GM10266 (cell line): ENCODE data around the gene SH2D7.

ENCODE experiments used
- DNase-seq: peaks from one replicate; pipeline ENCODE4 v3.0.0; 2012; ENCODE audit errors: extremely low spot score
- CTCF ChIP-seq: IDR thresholded peaks from 2 replicates; pipeline ENCODE4 v1.5.1; 2012; ENCODE audit warnings: mild to moderate bottlenecking, low read depth; ENCODE audit not compliant: control insufficient read depth, insufficient read depth; ENCODE audit errors: missing control alignments

SH2D7 gene

GRCh38 chr15:78067328-78068228 is 24.8 kb upstream of the SH2D7 start:
- DNase-seq: no peak
- TF ChIP-seq CTCF: no peak

- no peak for TF ChIP-seq CTCF
- no peak for DNase-seq
These were observed 23.3 kb upstream of the SH2D7 start for GRCh38 chr15:78069052-78069414.

GRCh38 chr15:78069462-78070029 is 22.8 kb upstream of the SH2D7 start:
- DNase-seq: no peak
- peak; percentile 24 for TF ChIP-seq CTCF

GRCh38 chr15:78070049-78070700 is 22.2 kb upstream of the SH2D7 start:
- no peak for DNase-seq
- no peak for TF ChIP-seq CTCF

- no peak for TF ChIP-seq CTCF
- no peak for DNase-seq
These were observed 21.0 kb upstream of the SH2D7 start for GRCh38 chr15:78071383-78071782.

DNA sequence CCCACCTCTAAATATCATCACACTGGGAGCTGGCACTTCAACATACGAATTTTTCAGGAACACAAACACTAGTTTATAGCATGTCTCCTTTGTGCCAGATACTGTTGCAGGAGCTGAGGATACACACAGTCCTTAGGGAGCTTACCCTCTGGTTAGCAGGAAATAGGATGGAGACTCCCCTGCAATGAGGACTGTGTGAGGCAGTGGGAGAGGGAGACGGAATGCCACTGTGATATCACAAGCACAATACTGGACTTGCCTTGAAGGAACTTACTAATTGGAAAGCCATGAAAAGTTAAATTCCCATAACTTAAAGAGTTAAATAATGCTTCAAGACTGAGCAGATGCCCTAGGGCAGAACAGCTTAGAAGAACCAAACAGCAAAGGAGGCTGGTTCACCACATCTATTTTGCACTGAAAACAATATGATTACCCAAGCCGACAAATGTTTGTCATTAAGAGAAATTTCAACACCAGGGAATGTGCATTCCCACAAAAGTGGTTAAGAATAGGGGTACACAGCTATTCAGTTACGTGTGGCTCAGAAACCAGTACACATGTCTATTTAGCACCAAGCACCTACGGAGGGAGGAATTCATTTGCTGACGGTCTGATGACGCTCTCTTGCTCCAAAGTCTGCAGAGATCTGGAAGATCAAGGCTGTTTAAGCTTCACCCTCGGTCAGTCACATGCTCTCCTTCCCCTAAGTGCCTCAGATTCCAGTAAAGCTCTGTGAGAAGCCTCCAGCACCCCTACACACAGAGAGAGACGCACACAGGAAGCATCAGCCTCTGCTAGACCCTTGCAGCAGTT is 20.1 kb upstream of the SH2D7 start:
- no peak for TF ChIP-seq CTCF
- no peak for DNase-seq
